ENCODE results near the gene CHST14.
A peak's percentile ranks its signal among the peaks of the same experiment; 100 is the strongest.

Gene CHST14

DNA sequence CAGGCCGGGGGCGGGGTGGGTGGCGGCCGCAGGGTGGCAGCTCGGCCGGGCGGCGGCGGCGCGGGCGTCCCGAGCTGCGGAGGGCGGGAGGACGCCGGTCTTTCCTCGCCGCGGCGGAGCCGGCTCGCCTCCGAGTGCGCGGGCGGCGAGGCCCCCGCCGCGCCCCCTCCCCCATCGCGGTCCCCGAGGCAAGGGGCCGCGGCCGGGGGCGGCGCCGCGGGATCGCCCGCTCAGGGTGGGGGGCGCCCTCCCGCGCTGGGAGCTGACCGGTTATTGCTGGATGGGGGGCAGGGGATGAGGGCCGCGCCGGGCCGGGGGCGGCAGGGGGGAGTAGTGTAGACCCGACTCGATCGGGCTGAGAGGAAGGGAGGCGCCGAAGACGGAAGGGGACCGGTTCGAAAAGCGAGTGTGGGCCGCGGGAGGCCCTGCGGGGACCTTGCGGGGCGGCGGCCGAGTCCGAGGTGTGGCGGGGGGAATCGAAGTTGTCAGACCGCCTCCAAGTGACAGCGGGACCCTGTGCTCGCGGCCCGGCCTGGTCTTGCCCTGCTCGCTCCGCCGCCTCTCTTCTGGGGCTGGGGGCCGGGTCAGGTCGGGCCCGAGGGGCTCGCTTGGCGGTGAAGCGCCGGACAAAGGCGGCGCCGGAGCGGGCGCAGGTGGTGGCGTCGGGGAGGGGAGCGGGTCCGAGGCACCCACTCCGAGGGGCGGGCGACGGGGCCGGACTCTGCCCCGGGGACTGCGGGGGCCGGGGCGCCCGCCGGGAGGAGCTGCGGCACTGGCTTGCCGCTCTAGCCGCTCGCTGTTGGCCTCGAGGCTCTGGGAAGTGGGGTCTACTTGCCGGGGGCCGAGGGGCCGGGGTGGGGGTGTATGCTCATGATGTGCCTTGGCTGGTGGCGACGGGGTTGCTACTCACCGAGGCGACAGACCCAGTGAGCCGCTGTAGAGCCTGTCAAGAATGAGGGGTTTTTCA is 28.9 kb upstream of the CHST14 start:
- Histone ChIP-seq H3K36me3 (ENCODE audit: insufficient read depth, low read length) (no peaks in the 10 kb centered on the region), H3K79me2 (ENCODE audit: control insufficient read depth, insufficient read depth, low read length, unreplicated experiment) (peaks cover 44% of the 10 kb centered on the region), H3K4me3 (ENCODE audit: low read depth, low read length) (peak overlapping the region; percentile 97), H3K4me1 (ENCODE audit: control insufficient read depth, insufficient read depth, low read length, unreplicated experiment) (peaks cover 18% of the 10 kb centered on the region), H3K27me3 (ENCODE audit: insufficient read depth, low read length) (peaks cover 14% of the 10 kb centered on the region; the same call in 1 of the 2 replicates), H2AFZ (ENCODE audit: low read length, unreplicated experiment) (peak overlapping the region; percentile 74), H3K27ac (ENCODE audit: low read depth, low read length) (no peak overlapping the region)

DNA sequence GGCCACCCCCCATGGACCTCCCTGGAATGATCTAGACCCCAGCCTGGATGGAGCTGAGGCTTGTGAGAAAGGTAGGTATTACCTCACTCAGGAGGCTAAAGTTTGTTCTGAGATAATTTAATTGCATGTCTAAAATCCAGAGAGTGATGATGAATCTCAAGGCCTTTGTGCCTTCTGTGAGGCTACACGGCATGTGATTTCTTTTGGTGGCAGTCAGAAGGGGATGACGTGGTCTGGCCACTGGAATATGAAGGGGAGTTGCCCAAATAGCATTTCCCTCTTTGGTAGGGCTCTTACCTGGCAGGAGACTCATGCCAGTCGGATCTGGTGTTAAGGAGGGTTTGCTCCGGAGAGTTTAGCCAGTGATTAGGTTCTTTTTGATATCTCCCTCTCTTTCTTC is 27.5 kb upstream of the CHST14 start:
- Histone ChIP-seq H3K4me1 (ENCODE audit: control insufficient read depth, insufficient read depth, low read length, unreplicated experiment) (peaks cover 11% of the 10 kb centered on the region), H3K27me3 (ENCODE audit: insufficient read depth, low read length) (0 out of 2 replicates have a peak, but pooled peaks cover 3% of the 10 kb centered on the region), H2AFZ (ENCODE audit: low read length, unreplicated experiment) (no peak overlapping the region), H3K27ac (ENCODE audit: low read depth, low read length) (no peak overlapping the region), H3K4me3 (ENCODE audit: low read depth, low read length) (no peak overlapping the region), H3K36me3 (ENCODE audit: insufficient read depth, low read length) (no peaks in the 10 kb centered on the region), H3K79me2 (ENCODE audit: control insufficient read depth, insufficient read depth, low read length, unreplicated experiment) (peaks cover 46% of the 10 kb centered on the region)

- H3K27ac ChIP-seq (ENCODE audit: low read depth, low read length), result no peak overlapping the region
- H3K4me1 ChIP-seq (ENCODE audit: control insufficient read depth, insufficient read depth, low read length, unreplicated experiment), result peaks cover 11% of the 10 kb centered on the region
- no peaks in the 10 kb centered on the region for H3K36me3 ChIP-seq (ENCODE audit: insufficient read depth, low read length)
- no peak overlapping the region for H2AFZ ChIP-seq (ENCODE audit: low read length, unreplicated experiment)
- H3K4me3 ChIP-seq (ENCODE audit: low read depth, low read length), result no peak overlapping the region
- 0 out of 2 replicates have a peak, but pooled peaks cover 3% of the 10 kb centered on the region for H3K27me3 ChIP-seq (ENCODE audit: insufficient read depth, low read length)
- peaks cover 46% of the 10 kb centered on the region for H3K79me2 ChIP-seq (ENCODE audit: control insufficient read depth, insufficient read depth, low read length, unreplicated experiment)
Observed at GRCh38 chr15:40443846-40444245, 26.9 kb upstream of the CHST14 start.

GRCh38 chr15:40444736-40445135 is 26.0 kb upstream of the CHST14 start:
- Histone ChIP-seq H2AFZ (ENCODE audit: low read length, unreplicated experiment) (no peak overlapping the region), H3K27ac (ENCODE audit: low read depth, low read length) (no peak overlapping the region), H3K4me3 (ENCODE audit: low read depth, low read length) (no peak overlapping the region)

DNA sequence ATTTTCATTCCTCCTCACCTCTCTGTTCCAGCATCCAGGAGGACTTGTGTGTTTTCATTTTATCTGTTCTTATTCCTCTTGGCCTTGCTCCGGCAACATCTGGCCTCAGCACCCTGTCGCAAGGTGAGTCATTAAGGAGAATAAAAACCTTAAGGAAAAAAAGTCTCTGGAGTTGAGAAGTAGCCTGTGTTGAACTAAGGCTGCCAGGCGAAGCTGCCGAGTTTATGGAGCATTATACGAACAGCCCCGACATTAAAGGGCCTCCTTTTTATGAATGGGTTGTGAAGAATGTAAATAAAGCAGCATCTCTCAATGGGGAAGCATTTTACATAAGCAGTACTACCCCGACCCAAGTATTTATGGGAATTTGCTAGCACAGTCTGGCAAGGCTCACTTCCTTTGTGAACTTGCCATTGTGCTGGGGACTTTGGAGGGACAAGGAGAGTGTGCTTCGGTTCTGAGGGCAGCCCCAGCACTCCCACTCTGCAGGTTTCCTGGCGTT is 25.3 kb upstream of the CHST14 start:
- Histone ChIP-seq H3K4me1 (ENCODE audit: control insufficient read depth, insufficient read depth, low read length, unreplicated experiment) (peaks cover 11% of the 10 kb centered on the region), H3K27me3 (ENCODE audit: insufficient read depth, low read length) (0 out of 2 replicates have a peak, but pooled peaks cover 3% of the 10 kb centered on the region), H3K4me3 (ENCODE audit: low read depth, low read length) (no peak overlapping the region), H3K36me3 (ENCODE audit: insufficient read depth, low read length) (no peaks in the 10 kb centered on the region), H3K27ac (ENCODE audit: low read depth, low read length) (no peak overlapping the region), H2AFZ (ENCODE audit: low read length, unreplicated experiment) (no peak overlapping the region), H3K79me2 (ENCODE audit: control insufficient read depth, insufficient read depth, low read length, unreplicated experiment) (peaks cover 52% of the 10 kb centered on the region)

More at GRCh38 chr15:40444736-40445135, 26.0 kb upstream of the CHST14 start:
- Histone ChIP-seq H3K79me2 (ENCODE audit: control insufficient read depth, insufficient read depth, low read length, unreplicated experiment) (peaks cover 47% of the 10 kb centered on the region), H3K36me3 (ENCODE audit: insufficient read depth, low read length) (no peaks in the 10 kb centered on the region), H3K4me1 (ENCODE audit: control insufficient read depth, insufficient read depth, low read length, unreplicated experiment) (peaks cover 11% of the 10 kb centered on the region), H3K27me3 (ENCODE audit: insufficient read depth, low read length) (0 out of 2 replicates have a peak, but pooled peaks cover 3% of the 10 kb centered on the region)

DNA sequence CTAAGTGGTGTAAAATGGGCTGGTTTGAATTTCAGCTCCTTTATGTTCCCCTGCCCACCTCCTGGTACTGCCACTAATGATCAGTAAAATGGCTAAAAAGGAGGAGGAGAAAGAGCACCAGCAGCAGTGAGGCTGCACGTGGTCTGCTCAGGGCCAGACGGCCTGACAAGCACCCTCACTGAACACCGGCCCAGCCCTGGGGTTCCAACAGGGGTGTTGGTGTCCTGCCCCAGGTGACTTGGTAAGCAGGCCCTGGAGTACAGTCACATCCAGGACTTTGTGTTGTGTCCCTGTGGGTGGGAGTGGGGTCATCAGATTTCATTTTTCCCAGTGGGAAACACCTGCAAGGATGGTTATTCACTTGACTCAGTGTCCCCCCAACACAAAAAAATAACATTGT is 24.6 kb upstream of the CHST14 start:
- Histone ChIP-seq H3K27ac (ENCODE audit: low read depth, low read length) (no peak overlapping the region), H2AFZ (ENCODE audit: low read length, unreplicated experiment) (no peak overlapping the region), H3K27me3 (ENCODE audit: insufficient read depth, low read length) (0 out of 2 replicates have a peak, but pooled peaks cover 3% of the 10 kb centered on the region), H3K36me3 (ENCODE audit: insufficient read depth, low read length) (no peaks in the 10 kb centered on the region), H3K79me2 (ENCODE audit: control insufficient read depth, insufficient read depth, low read length, unreplicated experiment) (peaks cover 52% of the 10 kb centered on the region), H3K4me3 (ENCODE audit: low read depth, low read length) (no peak overlapping the region), H3K4me1 (ENCODE audit: control insufficient read depth, insufficient read depth, low read length, unreplicated experiment) (peaks cover 11% of the 10 kb centered on the region)

DNA sequence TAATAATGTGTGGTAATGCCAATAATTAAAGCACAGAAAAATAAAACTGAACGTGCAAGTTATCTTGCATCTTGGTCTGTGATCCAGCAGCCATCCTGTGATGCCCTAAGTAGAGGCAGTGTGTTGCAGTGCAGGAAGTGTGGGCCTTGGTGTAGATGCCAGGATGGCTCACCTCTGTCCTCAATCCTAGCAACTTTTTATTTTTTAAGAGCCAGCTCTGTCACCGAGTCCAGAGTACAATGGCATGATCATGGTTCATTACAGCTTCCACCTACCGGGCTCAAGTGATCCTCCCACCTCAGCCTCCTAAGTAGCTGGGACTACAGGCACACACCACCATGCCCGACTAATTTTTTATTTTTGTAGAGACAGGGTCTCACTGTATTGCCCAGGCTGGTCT is 22.4 kb upstream of the CHST14 start:
- Histone ChIP-seq H3K27ac (ENCODE audit: low read depth, low read length) (no peak overlapping the region), H3K79me2 (ENCODE audit: control insufficient read depth, insufficient read depth, low read length, unreplicated experiment) (peaks cover 38% of the 10 kb centered on the region), H3K4me1 (ENCODE audit: control insufficient read depth, insufficient read depth, low read length, unreplicated experiment) (peaks cover 7% of the 10 kb centered on the region), H2AFZ (ENCODE audit: low read length, unreplicated experiment) (no peak overlapping the region), H3K27me3 (ENCODE audit: insufficient read depth, low read length) (no peaks in the 10 kb centered on the region), H3K36me3 (ENCODE audit: insufficient read depth, low read length) (no peaks in the 10 kb centered on the region), H3K4me3 (ENCODE audit: low read depth, low read length) (no peak overlapping the region)

DNA sequence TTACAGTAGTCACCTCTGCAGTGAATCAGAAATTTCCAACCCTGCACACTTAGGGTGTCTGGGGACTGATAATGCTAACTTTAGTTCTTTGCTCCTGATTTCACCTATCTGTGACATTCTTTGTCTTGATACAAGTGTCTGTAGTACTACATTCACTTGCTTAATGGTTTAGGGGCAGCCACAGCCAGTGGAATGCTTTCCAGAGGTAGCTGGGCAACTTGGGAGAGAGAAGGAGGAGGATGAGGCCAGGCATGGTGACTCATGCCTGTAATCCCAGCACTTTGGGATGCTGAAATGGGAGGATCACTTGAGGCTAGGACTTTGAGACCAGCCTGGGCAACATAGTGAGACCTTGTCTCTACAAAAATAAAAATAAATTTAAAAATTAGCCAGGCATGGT is 21.5 kb upstream of the CHST14 start:
- H3K27ac ChIP-seq (ENCODE audit: low read depth, low read length), result no peak overlapping the region
- H3K4me1 ChIP-seq (ENCODE audit: control insufficient read depth, insufficient read depth, low read length, unreplicated experiment), result peaks cover 9% of the 10 kb centered on the region

GRCh38 chr15:40450047-40450446 is 20.7 kb upstream of the CHST14 start:
- Histone ChIP-seq H2AFZ (ENCODE audit: low read length, unreplicated experiment) (no peak overlapping the region), H3K79me2 (ENCODE audit: control insufficient read depth, insufficient read depth, low read length, unreplicated experiment) (peaks cover 28% of the 10 kb centered on the region), H3K4me1 (ENCODE audit: control insufficient read depth, insufficient read depth, low read length, unreplicated experiment) (peaks cover 15% of the 10 kb centered on the region), H3K36me3 (ENCODE audit: insufficient read depth, low read length) (no peaks in the 10 kb centered on the region), H3K27me3 (ENCODE audit: insufficient read depth, low read length) (no peaks in the 10 kb centered on the region), H3K4me3 (ENCODE audit: low read depth, low read length) (no peak overlapping the region), H3K27ac (ENCODE audit: low read depth, low read length) (no peak overlapping the region)

More for the DNA sequence above, 21.5 kb upstream of the CHST14 start:
- Histone ChIP-seq H3K79me2 (ENCODE audit: control insufficient read depth, insufficient read depth, low read length, unreplicated experiment) (peaks cover 30% of the 10 kb centered on the region), H2AFZ (ENCODE audit: low read length, unreplicated experiment) (no peak overlapping the region), H3K4me3 (ENCODE audit: low read depth, low read length) (no peak overlapping the region), H3K36me3 (ENCODE audit: insufficient read depth, low read length) (no peaks in the 10 kb centered on the region), H3K27me3 (ENCODE audit: insufficient read depth, low read length) (no peaks in the 10 kb centered on the region)

DNA sequence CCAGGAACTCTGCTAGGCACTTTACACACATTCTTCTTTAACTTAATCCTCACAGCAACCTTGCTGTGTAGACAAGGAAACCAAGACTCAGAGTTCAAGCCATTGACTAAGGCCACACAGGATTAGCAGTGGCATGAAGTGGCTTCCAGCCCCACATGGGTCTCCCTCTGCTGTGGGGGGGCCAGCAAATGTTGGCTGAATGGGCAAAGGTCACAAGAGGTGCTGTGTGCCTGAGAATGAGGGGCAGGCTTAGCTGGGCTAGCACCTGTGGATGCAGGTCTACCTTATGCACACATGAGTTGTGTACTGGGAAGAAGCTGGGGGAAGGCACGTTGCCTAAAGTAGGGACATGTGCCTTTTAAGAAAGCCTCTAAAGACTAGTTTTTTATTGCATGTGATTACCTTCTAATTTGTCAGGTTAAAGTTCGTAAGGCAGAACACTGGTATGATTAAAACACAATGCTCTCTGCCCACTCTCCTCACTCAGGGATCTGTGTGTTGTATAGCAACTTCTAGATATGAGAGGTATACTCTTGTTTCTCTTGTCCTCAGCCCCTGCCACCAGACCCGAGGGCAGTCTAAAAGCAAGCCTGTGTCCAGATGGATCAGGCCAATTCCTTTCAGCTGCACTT is 19.1 kb upstream of the CHST14 start:
- no peaks in the 10 kb centered on the region for H3K36me3 ChIP-seq (ENCODE audit: insufficient read depth, low read length)
- H3K4me3 ChIP-seq (ENCODE audit: low read depth, low read length), result no peak overlapping the region
- peaks cover 20% of the 10 kb centered on the region for H3K79me2 ChIP-seq (ENCODE audit: control insufficient read depth, insufficient read depth, low read length, unreplicated experiment)
- no peak overlapping the region for H2AFZ ChIP-seq (ENCODE audit: low read length, unreplicated experiment)
- H3K27me3 ChIP-seq (ENCODE audit: insufficient read depth, low read length), result no peaks in the 10 kb centered on the region
- H3K4me1 ChIP-seq (ENCODE audit: control insufficient read depth, insufficient read depth, low read length, unreplicated experiment), result peaks cover 26% of the 10 kb centered on the region
- no peak overlapping the region for H3K27ac ChIP-seq (ENCODE audit: low read depth, low read length)

All from ACC112 (cell line).